PC-3 (cell line): ENCODE data around the gene CCDC92.

Experiments
- EZH2phosphoT487 ChIP-seq: fragments of 300-600 bp; sonication (generic); IDR thresholded peaks from 2 replicates; pipeline ENCODE4 v1.6.1; 2018; ENCODE audit warnings: mild to moderate bottlenecking, antibody characterized with exemption, low read length, borderline replicate concordance
- TF ChIP-seq, protein P1 (sequence below): fragments of 300-600 bp; sonication (generic); conservative IDR thresholded peaks from 2 replicates; pipeline ENCODE4 v1.5.1; 2017; ENCODE audit warnings: antibody characterized with exemption, low read depth, mild to moderate bottlenecking, low read length

DNA sequence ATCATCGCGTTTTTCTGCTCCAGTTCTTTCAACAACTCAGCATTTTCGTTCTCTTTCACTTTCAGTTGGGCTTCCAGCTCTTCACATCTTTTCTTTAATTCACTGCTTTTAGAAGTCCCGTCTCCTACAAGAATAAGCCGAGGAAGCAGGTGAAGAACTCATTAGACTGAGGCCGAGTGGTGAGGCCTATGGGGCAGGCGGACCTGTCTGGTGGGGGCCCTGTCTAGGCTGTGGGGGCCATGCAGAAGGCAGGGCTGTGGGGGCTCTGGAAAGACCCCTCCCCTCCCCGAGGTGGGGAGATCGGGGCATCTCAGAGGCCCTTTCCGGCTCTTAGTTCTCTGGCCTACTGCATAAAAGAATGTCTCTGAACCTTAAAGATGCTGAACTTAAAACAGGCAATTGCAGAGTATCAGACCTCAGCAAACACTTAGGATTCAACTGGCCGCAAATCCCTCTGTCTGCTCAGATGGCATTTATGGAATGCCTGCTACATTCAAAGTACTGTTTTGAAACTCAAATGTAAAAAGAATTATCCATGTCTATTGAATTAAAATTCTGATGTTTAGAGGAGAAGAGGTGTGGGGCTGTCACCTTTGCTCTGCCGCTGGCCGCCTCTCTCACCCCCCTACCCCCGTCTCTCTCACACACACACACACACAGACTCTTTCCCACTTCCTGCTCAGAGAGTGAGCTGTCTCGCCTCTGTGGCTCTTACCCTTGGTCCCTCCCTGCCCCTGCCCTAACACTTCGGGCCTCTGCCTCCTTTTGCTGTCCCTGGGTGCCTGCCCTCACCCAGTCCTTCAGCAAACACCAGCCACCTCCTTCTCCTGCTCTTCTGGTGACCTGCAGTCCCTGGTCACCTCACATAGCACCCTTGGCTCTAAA, 34.7 kb downstream of the CCDC92 start:
- TF ChIP-seq, protein P1, sequence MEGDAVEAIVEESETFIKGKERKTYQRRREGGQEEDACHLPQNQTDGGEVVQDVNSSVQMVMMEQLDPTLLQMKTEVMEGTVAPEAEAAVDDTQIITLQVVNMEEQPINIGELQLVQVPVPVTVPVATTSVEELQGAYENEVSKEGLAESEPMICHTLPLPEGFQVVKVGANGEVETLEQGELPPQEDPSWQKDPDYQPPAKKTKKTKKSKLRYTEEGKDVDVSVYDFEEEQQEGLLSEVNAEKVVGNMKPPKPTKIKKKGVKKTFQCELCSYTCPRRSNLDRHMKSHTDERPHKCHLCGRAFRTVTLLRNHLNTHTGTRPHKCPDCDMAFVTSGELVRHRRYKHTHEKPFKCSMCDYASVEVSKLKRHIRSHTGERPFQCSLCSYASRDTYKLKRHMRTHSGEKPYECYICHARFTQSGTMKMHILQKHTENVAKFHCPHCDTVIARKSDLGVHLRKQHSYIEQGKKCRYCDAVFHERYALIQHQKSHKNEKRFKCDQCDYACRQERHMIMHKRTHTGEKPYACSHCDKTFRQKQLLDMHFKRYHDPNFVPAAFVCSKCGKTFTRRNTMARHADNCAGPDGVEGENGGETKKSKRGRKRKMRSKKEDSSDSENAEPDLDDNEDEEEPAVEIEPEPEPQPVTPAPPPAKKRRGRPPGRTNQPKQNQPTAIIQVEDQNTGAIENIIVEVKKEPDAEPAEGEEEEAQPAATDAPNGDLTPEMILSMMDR: no peak
- TF ChIP-seq EZH2phosphoT487: no peak
